HepG2 (cell line): Measurements from ENCODE around the gene FLAD1. TPM values are rescaled to one million over a fixed set of nuclear protein-coding genes. Genes with fewer than 3 reads are reported as not detected.
A peak's percentile ranks its signal among the peaks of the same experiment; 100 is the strongest.

Experiments used
- ATAC-seq: fragments of 200-7000 bp; cut with Tn5 transposase; 3 replicates; pipeline ENCODE4 v1.9.1; 2020; ENCODE audit warnings: mild to moderate bottlenecking, moderate library complexity
- BruUV-seq: library from RNA; stranded (reverse); fragments of 400-500 nt; replicated peaks from 2 replicates; lab custom pipeline; 2021; lab: Mats Ljungman, UMichigan
- CTCF ChIA-PET: fragments of 300-600 bp; formaldehyde crosslinking; extraction: SDS; loops from one replicate; lab custom pipeline; 2021; ENCODE audit warnings: low total read pairs, inconsistent platforms, low intra/inter-chr PET ratio; lab: Yijun Ruan, JAX
- POLR2A ChIA-PET: fragments of 350-600 bp; sonication (Branson Sonifier 250); formaldehyde crosslinking; loops from one replicate; lab custom pipeline; 2020; ENCODE audit warnings: antibody characterized with exemption, inconsistent platforms; lab: Yijun Ruan, JAX
- DNase-seq: peaks from one replicate; pipeline ENCODE4 v3.0.0-alpha.2; 2015; ENCODE audit warnings: low spot score
- FAIRE-seq: peaks from 3 replicates; lab custom pipeline; 2011; peaks lifted over from hg19 to GRCh38; lab: Jason Lieb, UNC
- H2AFZ ChIP-seq: one replicate; pipeline ENCODE4 v1.6.1; 2011; ENCODE audit warnings: low read length, inconsistent platforms
- H3K27ac ChIP-seq: fragments of 300-600 bp; 3 replicates; pipeline ENCODE4 v1.8.0; 2011; ENCODE audit warnings: mixed run types, mild to moderate bottlenecking, mixed read lengths, low read length, inconsistent platforms; ENCODE audit not compliant: insufficient read depth; ENCODE audit errors: extremely low read length
- H3K27me3 ChIP-seq, 2 experiments: fragments of 200-600 bp in 1 of 2; 2 replicates in 1 of 2; 3 replicates in 1 of 2; pipeline versions ENCODE4 v1.6.0 to v1.8.0; 2011; ENCODE audit warnings: low read length in 2 of 2, mild to moderate bottlenecking in 2 of 2, moderate library complexity in 2 of 2, inconsistent platforms in 1 of 2; ENCODE audit not compliant: insufficient read depth in 2 of 2, control insufficient read depth in 1 of 2
- H3K36me3 ChIP-seq, 2 experiments: fragments of 200-600 bp in 1 of 2; replicated peaks in 1 of 2; 2 replicates in 1 of 2; 3 replicates in 1 of 2; pipeline versions ENCODE4 v1.5.1 to v1.8.0; 2011; ENCODE audit warnings: low read length in 2 of 2, inconsistent platforms in 1 of 2; ENCODE audit not compliant: insufficient read depth in 2 of 2, control insufficient read depth in 1 of 2
- H3K4me1 ChIP-seq: 2 replicates; pipeline ENCODE4 v1.5.1; 2012; ENCODE audit warnings: low read length, inconsistent platforms; ENCODE audit not compliant: insufficient read depth
- H3K4me2 ChIP-seq: 2 replicates; pipeline ENCODE4 v1.6.0; 2011; ENCODE audit warnings: low read depth, low read length, inconsistent platforms
- H3K4me3 ChIP-seq, 3 experiments: fragments of 200-600 bp in 1 of 3; sonication (generic), shearing (Covaris generic) in 1 of 3; replicated peaks in 1 of 3; 2 replicates each; pipeline ENCODE4 v1.5.1; 2011 to 2016; ENCODE audit warnings: low read length in 3 of 3, inconsistent platforms in 2 of 3, low read depth in 2 of 3, mild to moderate bottlenecking in 2 of 3, control low read depth in 1 of 3, mixed read lengths in 1 of 3; ENCODE audit not compliant: insufficient read depth in 1 of 3
- H3K79me2 ChIP-seq: one replicate; pipeline ENCODE4 v1.6.1; 2011; ENCODE audit warnings: low read length, inconsistent platforms; ENCODE audit not compliant: insufficient read depth
- H3K9ac ChIP-seq: 2 replicates; pipeline ENCODE4 v1.6.0; 2011; ENCODE audit warnings: mild to moderate bottlenecking, low read depth, low read length, inconsistent platforms; ENCODE audit not compliant: insufficient read depth
- H3K9me3 ChIP-seq: 2 replicates; pipeline ENCODE4 v1.5.1; 2012; ENCODE audit warnings: mild to moderate bottlenecking, low read length
- H4K20me1 ChIP-seq: 2 replicates; pipeline ENCODE4 v1.6.0; 2011; ENCODE audit warnings: inconsistent platforms, mild to moderate bottlenecking, low read length, moderate library complexity; ENCODE audit not compliant: insufficient read depth
- ARID2 ChIP-seq: sonication (generic); formaldehyde crosslinking; IDR thresholded peaks from 2 replicates; pipeline ENCODE4 v1.8.1; 2022; ENCODE audit warnings: mild to moderate bottlenecking, missing genetic modification reagents, borderline replicate concordance
- ATF1 ChIP-seq: IDR thresholded peaks from 2 replicates; pipeline ENCODE4 v1.6.1; 2016; ENCODE audit warnings: mild to moderate bottlenecking, control low read depth
- CBX1 ChIP-seq: IDR thresholded peaks from one replicate; pipeline ENCODE4 v1.6.1; 2016; ENCODE audit warnings: antibody characterized with exemption, low read depth
- MED8 ChIP-seq: sonication (generic); formaldehyde crosslinking; IDR thresholded peaks from 2 replicates; pipeline ENCODE4 v1.8.1; 2023; ENCODE audit warnings: mild to moderate bottlenecking, missing genetic modification reagents; ENCODE audit not compliant: insufficient replicate concordance
- MIER2 ChIP-seq: IDR thresholded peaks from 2 replicates; pipeline ENCODE4 v1.6.1; 2016; ENCODE audit warnings: missing biosample characterization, missing genetic modification reagents
- NFATC3 ChIP-seq: sonication (generic); formaldehyde crosslinking; IDR thresholded peaks from 2 replicates; pipeline ENCODE4 v1.5.1; 2020; ENCODE audit warnings: mild to moderate bottlenecking, missing genetic modification reagents
- POLR2G ChIP-seq: fragments of 200-400 bp; formaldehyde crosslinking; IDR thresholded peaks from 2 replicates; pipeline ENCODE4 v1.6.1; 2018; ENCODE audit warnings: mild to moderate bottlenecking, low read depth, low read length, moderate library complexity
- SOX13 ChIP-seq, 3 experiments: fragments of 450-650 bp in 1 of 3; sonication (generic) in 1 of 3; formaldehyde crosslinking in 1 of 3; IDR thresholded peaks in 2 of 3; conservative IDR thresholded peaks in 1 of 3; 2 replicates each; pipeline versions ENCODE4 v1.5.0 to v1.6.1; 2016 to 2020; ENCODE audit warnings: antibody characterized with exemption in 1 of 3, mild to moderate bottlenecking in 1 of 3, missing compliant biosample characterization in 1 of 3, missing genetic modification reagents in 1 of 3, moderate library complexity in 1 of 3
- ZBTB3 ChIP-seq: sonication (generic); formaldehyde crosslinking; IDR thresholded peaks from 2 replicates; pipeline ENCODE4 v1.4.0; 2020; ENCODE audit warnings: low read depth, mild to moderate bottlenecking, moderate library complexity, missing genetic modification reagents, borderline replicate concordance
- ZMYM4 ChIP-seq: sonication (generic); formaldehyde crosslinking; IDR thresholded peaks from 2 replicates; pipeline ENCODE4 v1.8.1; 2023; ENCODE audit warnings: mild to moderate bottlenecking, missing genetic modification reagents
- ZNF589 ChIP-seq: sonication (generic); formaldehyde crosslinking; conservative IDR thresholded peaks from 2 replicates; pipeline ENCODE4 v1.8.0; 2022; ENCODE audit warnings: mild to moderate bottlenecking, moderate library complexity, missing genetic modification reagents
- ZNF670 ChIP-seq: sonication (generic); formaldehyde crosslinking; IDR thresholded peaks from 2 replicates; pipeline ENCODE4 v1.8.0; 2022; ENCODE audit warnings: mild to moderate bottlenecking, missing genetic modification reagents, borderline replicate concordance
- ZUFSP ChIP-seq: sonication (generic); formaldehyde crosslinking; IDR thresholded peaks from 2 replicates; pipeline ENCODE4 v1.9.0; 2021; ENCODE audit warnings: missing genetic modification reagents, mild to moderate bottlenecking, borderline replicate concordance
- WGBS: methylation state at CpG from one replicate; pipeline ENCODE4 v1.1.6; 2017; ENCODE audit warnings: low lambda C conversion rate; 5-methylcytosine and 5-hydroxymethylcytosine counted together
- in situ Hi-C: cut with HindIII; loops from 2 replicates; pipeline ENCODE4 v1.10.0; 2017; ENCODE audit warnings: low pct_unique_long_range_greater_than_20kb; ENCODE audit not compliant: extremely low pct_ligation_motif_present
- intact Hi-C: fragments of 100-400 bp; cut with micrococcal nuclease; formaldehyde crosslinking; loops from one replicate; pipeline ENCODE4 v1.10.0; 2022; ENCODE audit not compliant: unreplicated experiment
- polyA plus RNA-seq, 8 experiments: library from polyadenylated mRNA; depleted of rRNA in 3 of 8; stranded (reverse) in 7 of 8; unstranded in 1 of 8; fragments of >200 nt; fragmentation: Illumina TruSeq in 4 of 8; extraction: Trizol in 4 of 8; gene quantifications; 2 replicates each; pipeline versions ENCODE4 v1.2.1 to v1.2.3, GENCODE V29; 2011 to 2016; ENCODE audit warnings: low read depth in 4 of 8, missing spikeins in 1 of 8, mixed read lengths in 1 of 8; ENCODE audit not compliant: insufficient read depth in 1 of 8
- total RNA-seq, 5 experiments: library from RNA; depleted of rRNA; stranded (reverse); fragments of >200 nt; fragmentation: Illumina TruSeq; extraction: Trizol; gene quantifications; 2 replicates each; pipeline ENCODE4 v1.2.3, GENCODE V29; 2016; ENCODE audit warnings: low read depth in 1 of 5
- TF ChIP-seq, protein P1 (sequence below): sonication (generic); formaldehyde crosslinking; IDR thresholded peaks from 2 replicates; pipeline ENCODE4 v1.9.0; 2021; ENCODE audit warnings: missing genetic modification reagents, borderline replicate concordance
- TF ChIP-seq, protein P2 (sequence below): sonication (generic); formaldehyde crosslinking; IDR thresholded peaks from 2 replicates; pipeline ENCODE4 v1.4.0; 2020; ENCODE audit warnings: missing genetic modification reagents

FLAD1 gene
- total and polyA plus RNA-seq, 2 of the 13 experiments (the other 11 are each of a cell fraction or from before 2014, with no cell fraction given), result 25.9 to 32.8 TPM

DNA sequence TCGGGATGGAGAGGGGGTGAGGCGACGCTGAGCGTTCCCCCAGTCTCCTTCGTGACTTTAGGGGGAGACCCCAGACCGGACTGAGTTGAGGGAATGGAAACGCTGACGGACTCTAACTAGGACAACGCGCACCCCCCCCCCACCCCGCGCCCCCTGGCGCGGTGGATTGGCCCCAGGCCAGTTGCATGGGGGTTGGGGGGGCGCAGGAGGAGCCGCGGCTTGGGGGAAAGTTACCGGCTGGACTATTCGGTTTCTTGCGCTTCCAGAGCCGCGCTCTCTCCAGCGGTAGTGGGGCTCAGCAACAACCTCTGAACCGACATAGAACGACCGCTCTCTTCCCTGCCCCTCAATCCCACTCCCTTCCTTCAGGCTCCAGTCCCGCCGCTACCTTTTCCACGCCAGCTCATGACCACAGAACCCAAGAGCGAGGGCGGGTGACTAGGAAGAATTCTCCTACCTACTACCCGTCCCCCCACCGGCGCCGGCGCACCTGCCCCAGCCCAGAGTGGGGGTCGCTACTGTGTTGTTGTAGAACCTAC lies 20.2 kb downstream of the FLAD1 start:
- peaks cover 4% of the 10 kb centered on the region; the same call in 1 of the 2 replicates for H4K20me1 ChIP-seq
- H3K4me2 ChIP-seq, result peak overlapping the region; percentile 89
- ATAC-seq, result no peak
- BruUV-seq, result TSS peak; percentile 49
- peaks cover 39% of the 10 kb centered on the region for H3K79me2 ChIP-seq
- peaks cover 57% of the 10 kb centered on the region for H3K4me1 ChIP-seq
- POLR2A ChIA-PET, result interaction anchor here (0.6 to 6.7 kb wide), 9 partner anchors 11 to 223 kb away, joined by 3 to 90 read pairs (median 4); partner anchors contain the start of genes PMVK and SLC50A1
- H3K36me3 ChIP-seq, result no peaks in the 10 kb centered on the region; a peak in 1 of 5 replicates
- no peak for DNase-seq
- peak overlapping the region; percentile 97 for H3K27ac ChIP-seq
- intact Hi-C loops, result loop anchor here (5.0 kb wide), 1 partner anchor 446 kb away; the partner anchor contains the start of gene UBE2Q1
- CTCF ChIA-PET, result interaction anchor here (1.6 to 6.8 kb wide), 2 partner anchors 14 kb away, joined by 5 to 54 read pairs; no protein-coding TSS in a partner anchor
- FAIRE-seq, result no peak
- no peak overlapping the region for H2AFZ ChIP-seq
- in situ Hi-C loops, result no loop called here
- no peaks in the 10 kb centered on the region for H3K9me3 ChIP-seq
- peak overlapping the region; percentile 95 for H3K9ac ChIP-seq
- WGBS, result 0% methylated on average over 15 of the region's 37 CpGs
- peak overlapping the region; percentile 86 to 98 (median 98) for H3K4me3 ChIP-seq
- H3K27me3 ChIP-seq, result no peaks in the 10 kb centered on the region; a peak in 1 of 5 replicates
- TF ChIP-seq ZMYM4 (no peak), ZNF670 (CRISPR knock-in tag) (no peak), ATF1 (CRISPR knock-in tag) (no peak), MED8 (no peak), CBX1 (no peak), NFATC3 (CRISPR knock-in tag) (no peak), ZUFSP (CRISPR knock-in tag) (no peak), POLR2G (peak; percentile 57), SOX13 (IDR thresholded peaks at IDR 0.05) (no peak), SOX13 (CRISPR knock-in tag; conservative IDR thresholded peaks at IDR 0.05 in 1 of 2, IDR thresholded peaks at IDR 0.05 in 1 of 2) (no peak), ZBTB3 (CRISPR knock-in tag) (no peak), ARID2 (CRISPR knock-in tag) (no peak), MIER2 (no peak), ZNF589 (CRISPR knock-in tag) (no peak)
- TF ChIP-seq, protein P1, sequence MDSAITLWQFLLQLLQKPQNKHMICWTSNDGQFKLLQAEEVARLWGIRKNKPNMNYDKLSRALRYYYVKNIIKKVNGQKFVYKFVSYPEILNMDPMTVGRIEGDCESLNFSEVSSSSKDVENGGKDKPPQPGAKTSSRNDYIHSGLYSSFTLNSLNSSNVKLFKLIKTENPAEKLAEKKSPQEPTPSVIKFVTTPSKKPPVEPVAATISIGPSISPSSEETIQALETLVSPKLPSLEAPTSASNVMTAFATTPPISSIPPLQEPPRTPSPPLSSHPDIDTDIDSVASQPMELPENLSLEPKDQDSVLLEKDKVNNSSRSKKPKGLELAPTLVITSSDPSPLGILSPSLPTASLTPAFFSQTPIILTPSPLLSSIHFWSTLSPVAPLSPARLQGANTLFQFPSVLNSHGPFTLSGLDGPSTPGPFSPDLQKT (CRISPR knock-in tag), result no peak
- TF ChIP-seq, protein P2, sequence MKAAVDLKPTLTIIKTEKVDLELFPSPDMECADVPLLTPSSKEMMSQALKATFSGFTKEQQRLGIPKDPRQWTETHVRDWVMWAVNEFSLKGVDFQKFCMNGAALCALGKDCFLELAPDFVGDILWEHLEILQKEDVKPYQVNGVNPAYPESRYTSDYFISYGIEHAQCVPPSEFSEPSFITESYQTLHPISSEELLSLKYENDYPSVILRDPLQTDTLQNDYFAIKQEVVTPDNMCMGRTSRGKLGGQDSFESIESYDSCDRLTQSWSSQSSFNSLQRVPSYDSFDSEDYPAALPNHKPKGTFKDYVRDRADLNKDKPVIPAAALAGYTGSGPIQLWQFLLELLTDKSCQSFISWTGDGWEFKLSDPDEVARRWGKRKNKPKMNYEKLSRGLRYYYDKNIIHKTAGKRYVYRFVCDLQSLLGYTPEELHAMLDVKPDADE (CRISPR knock-in tag), result no peak
